Heart right ventricle (tissue), 16 donors: ENCODE measurements around the gene TTR. TPM values are rescaled to one million over a fixed set of nuclear protein-coding genes. Genes with fewer than 3 reads are reported as not detected.

Experiments
- ATAC-seq, 8 donors: fragments of 200-7000 bp; cut with Tn5 transposase; one replicate each; pipeline ENCODE4 v1.9.1; 2020; ENCODE audit warnings: mild to moderate bottlenecking in 8 of 8, moderate library complexity in 8 of 8, moderate number of reproducible peaks in 1 of 8
- DNase-seq, 2 donors: peaks; one replicate each; pipeline ENCODE4 v3.0.0-alpha.2; 2020
- H3K27ac ChIP-seq, 10 donors: fragments of 200-600 bp; sonication (generic) in 2 of 10; one replicate each; pipeline versions ENCODE4 v1.5.0 to v1.8.0; 2020 to 2022; ENCODE audit warnings: mild to moderate bottlenecking in 3 of 10
- H3K27me3 ChIP-seq, 7 donors: fragments of 200-600 bp; one replicate each; pipeline ENCODE4 v1.8.0; 2021 to 2022; ENCODE audit warnings: mild to moderate bottlenecking in 2 of 7
- H3K36me3 ChIP-seq, 9 donors: fragments of 200-600 bp; sonication (generic) in 1 of 9; one replicate each; pipeline versions ENCODE4 v1.5.0 to v1.8.0; 2020 to 2022; ENCODE audit warnings: mild to moderate bottlenecking in 2 of 9
- H3K4me1 ChIP-seq, 9 donors: fragments of 200-600 bp; sonication (generic) in 1 of 9; one replicate each; pipeline versions ENCODE4 v1.5.0 to v1.8.0; 2020 to 2022; ENCODE audit warnings: mild to moderate bottlenecking in 4 of 9
- H3K4me3 ChIP-seq, 10 donors: fragments of 200-600 bp; sonication (generic) in 2 of 10; one replicate each; pipeline versions ENCODE4 v1.5.0 to v1.8.0; 2020 to 2022; ENCODE audit warnings: mild to moderate bottlenecking in 7 of 10, moderate library complexity in 2 of 10
- H3K9me3 ChIP-seq, 11 donors: fragments of 200-600 bp in 10 of 11; sonication (generic) in 2 of 11; one replicate each; pipeline versions ENCODE4 v1.5.0 to v1.8.0; 2013 to 2022; ENCODE audit warnings: mild to moderate bottlenecking in 2 of 11, control low read depth in 1 of 11, moderate library complexity in 1 of 11
- CTCF ChIP-seq, 9 donors: fragments of 200-600 bp; sonication (generic) in 2 of 9; IDR thresholded peaks; one replicate each; pipeline versions ENCODE4 v1.5.0 to v1.8.0; 2021 to 2022; ENCODE audit warnings: antibody characterized with exemption in 9 of 9, mild to moderate bottlenecking in 5 of 9, moderate library complexity in 1 of 9
- WGBS, 2 donors: extraction: QIAGEN DNeasy Blood & Tissue Kit; methylation state at CpG; one replicate each; pipeline ENCODE4 v1.1.7; 2013; ENCODE audit warnings: inconsistent platforms in 1 of 2; 5-methylcytosine and 5-hydroxymethylcytosine counted together
- intact Hi-C, 10 donors: fragments of 100-400 bp; cut with DNase I; formaldehyde crosslinking; loops; one replicate each; pipeline versions ENCODE4 v1.11.1 to v1.14.2; 2022
- polyA plus RNA-seq, 2 donors: library from polyadenylated mRNA; stranded (reverse); fragments of 200-250 nt; gene quantifications; one replicate each; pipeline ENCODE4 v1.2.3, GENCODE V29; 2013
- total RNA-seq, 10 donors: library from RNA; stranded (reverse); fragmentation: NEBNext Ultra II Directional in 3 of 10; extraction: Animal tissue kit (Norgen Biotek cat#: 25700) in 3 of 10; gene quantifications; one replicate each; pipeline versions ENCODE4 v1.2.1 to v1.2.4, GENCODE V29; 2021 to 2023
- donor health status: Arrhythmogenic right ventricular cardiomyopathy.
- donor health status: ischemic (EF 13 %, LVEDD 7.1; RV severe dilation, severe dysfunction).
- donor health status: healthy with polysubstance abuse.
- donor health status: DM: no; HTN: yes; CAD: no.
- donor health status: DM: no; HTN: no; CAD: no.
- donor health status: ischemic (EF 25% LVEDD 6.9; RV normal size, moderate dysfunction).
- donor health status: ischemic (EF 25% LVEDD 5.7; RV mildly dilated, moderate dysfunction).
- donor health status: healthy.
- donor health status: DM: yes; HTN: yes; CAD: no.
- donor health status: Ischemic cardiomyopathy.
- donor health status: ischemic (EF 35%, LVEDD 5.7; RV mildly dilated, moderate dysfunction).
- donor health status: nonischemic (EF 11% LVEDD 7.7; RV severe dilation, severe dysfunction).
- donor health status: DM: yes; HTN: yes; CAD: no.
- donor health status: PGD.
- donor health status: ischemic (EF 29% LVEDD 5.4; RV normal size, mild dysfunction).
- donor health status: nonischemic (EF 23%, LVEDD 6.1; RV moderate dilation, normal function).

Gene TTR
- total and polyA plus RNA-seq, 12 donors, result 0.46 to 1.6 TPM; not detected in 10

- intact Hi-C loops, result loop anchor here in 1 of 10 donors (10.0 kb wide), 1 partner anchor 66 kb away; the partner anchor contains the start of gene B4GALT6
- WGBS, 2 donors, result 90 to 91% methylated on average over 5 of the region's 5 CpGs
- DNase-seq, result no peak
These were observed 27.1 kb downstream of the TTR start for GRCh38 chr18:31618801-31619200.

DNA sequence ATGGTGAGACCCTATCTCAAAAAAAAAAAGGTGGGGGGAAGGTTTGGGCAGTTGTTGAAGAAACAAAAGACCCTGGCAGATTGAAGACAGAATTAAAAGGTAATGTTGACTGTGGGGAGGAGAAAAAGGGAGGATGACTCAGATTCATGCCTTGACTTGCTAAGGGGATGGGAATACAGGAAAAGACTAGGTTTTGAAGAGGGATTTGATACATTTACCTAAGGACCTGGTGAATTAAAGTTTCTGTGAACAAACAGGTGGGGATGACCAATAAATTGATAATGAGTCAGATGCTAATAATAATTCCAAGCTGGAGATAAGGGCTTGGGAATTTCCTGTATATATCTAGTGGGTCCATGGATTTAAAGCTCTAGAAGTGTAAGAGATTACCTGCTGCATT, 27.6 kb downstream of the TTR start:
- Histone ChIP-seq H3K27me3 (no peaks in the 10 kb centered on the region), H3K9me3 (no peaks in the 10 kb centered on the region), H3K4me3 (no peak overlapping the region), H3K36me3 (no peaks in the 10 kb centered on the region), H3K4me1 (no peaks in the 10 kb centered on the region), H3K27ac (no peak overlapping the region)
- intact Hi-C loops, result loop anchor here in 1 of 10 donors (10.0 kb wide), 1 partner anchor 66 kb away; the partner anchor contains the start of gene B4GALT6
- TF ChIP-seq CTCF (IDR thresholded peaks at IDR 0.05), result no peak
- no peak for ATAC-seq
- no peak for DNase-seq

More at GRCh38 chr18:31618801-31619200, 27.1 kb downstream of the TTR start:
- no peak overlapping the region for H3K4me3 ChIP-seq
- no peak for TF ChIP-seq CTCF (IDR thresholded peaks at IDR 0.05)
- no peak overlapping the region for H3K27ac ChIP-seq
- H3K4me1 ChIP-seq, result no peaks in the 10 kb centered on the region
- ATAC-seq, result no peak
- H3K36me3 ChIP-seq, result no peaks in the 10 kb centered on the region
- H3K9me3 ChIP-seq, result no peaks in the 10 kb centered on the region
- H3K27me3 ChIP-seq, result no peaks in the 10 kb centered on the region

- WGBS, 2 donors, result 86 to 91% methylated on average over 13 of the region's 13 CpGs
- no peaks in the 10 kb centered on the region for H3K36me3 ChIP-seq
- H3K4me1 ChIP-seq, result no peaks in the 10 kb centered on the region
- H3K4me3 ChIP-seq, result no peak overlapping the region
- DNase-seq (no peak), ATAC-seq (no peak)
- no peaks in the 10 kb centered on the region for H3K27me3 ChIP-seq
- no peak overlapping the region for H3K27ac ChIP-seq
- intact Hi-C loops, result loop anchor here in 1 of 10 donors (10.0 kb wide), 1 partner anchor 70 kb away; no protein-coding TSS in a partner anchor
- H3K9me3 ChIP-seq, result no peaks in the 10 kb centered on the region
- no peak for TF ChIP-seq CTCF (IDR thresholded peaks at IDR 0.05)
These were observed 33.4 kb downstream of the TTR start for GRCh38 chr18:31624892-31625640.

DNA sequence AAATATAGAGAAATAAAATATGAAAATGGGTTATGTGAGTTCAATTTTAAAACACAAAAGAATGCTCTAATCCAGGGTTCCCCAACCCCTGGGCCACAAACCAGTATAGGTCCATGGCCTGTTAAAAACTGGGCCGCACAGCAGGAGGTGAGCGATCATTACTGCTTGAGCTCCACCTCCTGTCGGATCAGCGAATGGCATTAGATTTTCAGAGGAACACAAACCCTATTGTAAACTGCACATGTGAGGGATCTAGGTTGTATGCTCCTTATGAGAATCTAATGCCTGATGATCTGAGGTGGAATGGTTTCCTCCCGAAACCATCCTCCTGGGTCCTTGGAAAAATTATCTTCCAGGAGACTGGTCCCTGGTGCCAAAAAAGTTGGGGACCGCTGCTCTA, 34.7 kb downstream of the TTR start:
- DNase-seq, result no peak
- intact Hi-C loops, result loop anchor here in 1 of 10 donors (10.0 kb wide), 1 partner anchor 72 kb away; no protein-coding TSS in a partner anchor
- H3K4me1 ChIP-seq, result no peaks in the 10 kb centered on the region
- no peak overlapping the region for H3K27ac ChIP-seq
- H3K4me3 ChIP-seq, result no peak overlapping the region
- TF ChIP-seq CTCF (IDR thresholded peaks at IDR 0.05), result peak in 4 of 9 donors; percentile 19 to 21 (median 20)
- no peaks in the 10 kb centered on the region for H3K9me3 ChIP-seq
- ATAC-seq, result peak in 1 of 8 donors; percentile 37
- no peaks in the 10 kb centered on the region for H3K27me3 ChIP-seq
- H3K36me3 ChIP-seq, result no peaks in the 10 kb centered on the region
- WGBS, 2 donors, result 96 to 97% methylated on average over 6 of the region's 6 CpGs
